Large intestine (tissue), 3 donors: ENCODE results near the gene DAB2. TPM values are rescaled to one million over a fixed set of nuclear protein-coding genes. Genes with fewer than 3 reads are reported as not detected.

Source experiments
- DNase-seq, 2 donors: peaks; one replicate each; pipeline versions ENCODE4 v3.0.0 to v3.0.0-alpha.2; 2013
- H3K27ac ChIP-seq: one replicate; pipeline ENCODE4 v1.5.1; 2013; ENCODE audit warnings: low read length
- H3K27me3 ChIP-seq: 2 replicates; pipeline ENCODE4 v1.6.1; 2013; ENCODE audit warnings: low read length; ENCODE audit not compliant: control insufficient read depth, insufficient read depth
- H3K36me3 ChIP-seq: 2 replicates; pipeline ENCODE4 v1.6.1; 2013; ENCODE audit warnings: low read length; ENCODE audit not compliant: control insufficient read depth, insufficient read depth
- H3K4me1 ChIP-seq: one replicate; pipeline ENCODE4 v1.6.1; 2013; ENCODE audit warnings: low read length; ENCODE audit not compliant: control insufficient read depth, insufficient read depth
- H3K4me3 ChIP-seq: one replicate; pipeline ENCODE4 v1.5.1; 2013; ENCODE audit warnings: low read length
- H3K9me3 ChIP-seq: one replicate; pipeline ENCODE4 v1.6.1; 2013; ENCODE audit warnings: mild to moderate bottlenecking, low read depth, low read length, moderate library complexity; ENCODE audit not compliant: control insufficient read depth
- WGBS: methylation state at CpG from one replicate; pipeline ENCODE4 v1.1.5; 2013; ENCODE audit warnings: low lambda C conversion rate; ENCODE audit not compliant: insufficient coverage; 5-methylcytosine and 5-hydroxymethylcytosine counted together
- polyA plus RNA-seq: library from polyadenylated mRNA; unstranded; fragments of 120-200 nt; gene quantifications from one replicate; pipeline ENCODE4 v1.2.1, GENCODE V29; 2013

DAB2 gene
- polyA plus RNA-seq, 1 donor: 178 TPM

GRCh38 chr5:39394946-39395345, 29.8 kb downstream of the DAB2 start:
- no CpG with 5 or more reads among the region's 3 CpGs for WGBS
- H3K27ac ChIP-seq: peak overlapping the region; percentile 11
- H3K9me3 ChIP-seq: no peaks in the 10 kb centered on the region
- no peak for DNase-seq
- peaks cover 50% of the 10 kb centered on the region for H3K36me3 ChIP-seq
- H3K4me1 ChIP-seq: peaks cover 27% of the 10 kb centered on the region
- H3K27me3 ChIP-seq: no peaks in the 10 kb centered on the region
- no peak overlapping the region for H3K4me3 ChIP-seq

GRCh38 chr5:39390945-39391344, 33.8 kb downstream of the DAB2 start:
- DNase-seq: no peak
- peaks cover 62% of the 10 kb centered on the region for H3K36me3 ChIP-seq
- WGBS: no CpG with 5 or more reads among the region's 3 CpGs

GRCh38 chr5:39387293-39387692, 37.5 kb downstream of the DAB2 start:
- no peaks in the 10 kb centered on the region for H3K4me1 ChIP-seq
- H3K36me3 ChIP-seq: peaks cover 70% of the 10 kb centered on the region
- H3K27me3 ChIP-seq: no peaks in the 10 kb centered on the region
- DNase-seq: no peak
- H3K9me3 ChIP-seq: no peaks in the 10 kb centered on the region
- H3K27ac ChIP-seq: no peak overlapping the region
- H3K4me3 ChIP-seq: no peak overlapping the region
- 100% methylated on average over 2 of the region's 2 CpGs for WGBS

More at GRCh38 chr5:39390945-39391344, 33.8 kb downstream of the DAB2 start:
- no peaks in the 10 kb centered on the region for H3K27me3 ChIP-seq
- H3K27ac ChIP-seq: no peak overlapping the region
- no peak overlapping the region for H3K4me3 ChIP-seq
- H3K9me3 ChIP-seq: no peaks in the 10 kb centered on the region
- no peaks in the 10 kb centered on the region for H3K4me1 ChIP-seq

GRCh38 chr5:39384271-39384670, 40.5 kb downstream of the DAB2 start:
- Histone ChIP-seq H3K36me3 (peaks cover 72% of the 10 kb centered on the region), H3K27ac (no peak overlapping the region), H3K27me3 (no peaks in the 10 kb centered on the region), H3K4me1 (no peaks in the 10 kb centered on the region), H3K4me3 (no peak overlapping the region), H3K9me3 (no peaks in the 10 kb centered on the region)
- no peak for DNase-seq
- WGBS: no CpG with 5 or more reads among the region's 1 CpG

GRCh38 chr5:39381376-39381775, 43.4 kb downstream of the DAB2 start:
- H3K27me3 ChIP-seq: no peaks in the 10 kb centered on the region
- no peaks in the 10 kb centered on the region for H3K9me3 ChIP-seq
- H3K36me3 ChIP-seq: peaks cover 79% of the 10 kb centered on the region
- no CpG with 5 or more reads among the region's 3 CpGs for WGBS
- H3K27ac ChIP-seq: no peak overlapping the region
- no peak overlapping the region for H3K4me3 ChIP-seq
- no peak for DNase-seq
- H3K4me1 ChIP-seq: no peaks in the 10 kb centered on the region

- no peak overlapping the region for H3K4me3 ChIP-seq
- H3K36me3 ChIP-seq: peaks cover 84% of the 10 kb centered on the region
- DNase-seq: no peak
- H3K27me3 ChIP-seq: no peaks in the 10 kb centered on the region
- no peak overlapping the region for H3K27ac ChIP-seq
- no peaks in the 10 kb centered on the region for H3K9me3 ChIP-seq
- no CpG with 5 or more reads among the region's 3 CpGs for WGBS
- peaks cover 3% of the 10 kb centered on the region for H3K4me1 ChIP-seq
Measured at GRCh38 chr5:39379693-39380092, 45.1 kb downstream of the DAB2 start.

- Histone ChIP-seq H3K27me3 (no peaks in the 10 kb centered on the region), H3K36me3 (peaks cover 76% of the 10 kb centered on the region), H3K27ac (no peak overlapping the region), H3K4me1 (peaks cover 15% of the 10 kb centered on the region), H3K4me3 (no peak overlapping the region), H3K9me3 (no peaks in the 10 kb centered on the region)
- WGBS: 94% methylated on average over 2 of the region's 2 CpGs
- DNase-seq: no peak
Measured at GRCh38 chr5:39377613-39378012, 47.2 kb downstream of the DAB2 start.

GRCh38 chr5:39376293-39376714, 48.5 kb downstream of the DAB2 start:
- no peaks in the 10 kb centered on the region for H3K27me3 ChIP-seq
- H3K36me3 ChIP-seq: peaks cover 72% of the 10 kb centered on the region
- peak; percentile 33 to 49 for DNase-seq
- no peak overlapping the region for H3K27ac ChIP-seq
- peaks cover 20% of the 10 kb centered on the region for H3K4me1 ChIP-seq
- H3K9me3 ChIP-seq: no peaks in the 10 kb centered on the region
- no CpG with 5 or more reads among the region's 3 CpGs for WGBS
- H3K4me3 ChIP-seq: no peak overlapping the region

- WGBS: no CpG with 5 or more reads among the region's 2 CpGs
- Histone ChIP-seq H3K36me3 (peaks cover 54% of the 10 kb centered on the region), H3K27me3 (no peaks in the 10 kb centered on the region), H3K27ac (peak overlapping the region; percentile 75), H3K9me3 (no peaks in the 10 kb centered on the region), H3K4me1 (peaks cover 34% of the 10 kb centered on the region), H3K4me3 (no peak overlapping the region)
- DNase-seq: peak; percentile 33 to 76
Measured at GRCh38 chr5:39373791-39374190, 51.0 kb downstream of the DAB2 start.

GRCh38 chr5:39371367-39371635, 53.5 kb downstream of the DAB2 start:
- H3K4me1 ChIP-seq: peaks cover 34% of the 10 kb centered on the region
- DNase-seq: no peak
- no peaks in the 10 kb centered on the region for H3K9me3 ChIP-seq
- no peaks in the 10 kb centered on the region for H3K27me3 ChIP-seq
- peaks cover 33% of the 10 kb centered on the region for H3K36me3 ChIP-seq
- WGBS: no CpG with 5 or more reads among the region's 3 CpGs
- no peak overlapping the region for H3K4me3 ChIP-seq
- H3K27ac ChIP-seq: peak overlapping the region; percentile 45

- H3K27me3 ChIP-seq: no peaks in the 10 kb centered on the region
- peaks cover 34% of the 10 kb centered on the region for H3K4me1 ChIP-seq
- no peak overlapping the region for H3K4me3 ChIP-seq
- peaks cover 27% of the 10 kb centered on the region for H3K36me3 ChIP-seq
- H3K9me3 ChIP-seq: no peaks in the 10 kb centered on the region
- DNase-seq: peak; percentile 77 to 78
- 80% methylated on average over 1 of the region's 10 CpGs for WGBS
- H3K27ac ChIP-seq: peak overlapping the region; percentile 45
Measured at GRCh38 chr5:39370555-39371366, 54.0 kb downstream of the DAB2 start.
